Skeletal muscle cell (primary cell): ENCODE measurements around the gene KLLN.
A peak's percentile ranks its signal among the peaks of the same experiment; 100 is the strongest.
"Not testable (repeated sequence)": the region's sequence is repeated elsewhere in the genome, so short reads cannot be mapped to it uniquely, and the experiment has no call there.

Source experiments
- DNase-seq: peaks from one replicate; pipeline ENCODE4 v3.0.0-alpha.2; 2010; ENCODE audit warnings: low read depth
- H3K4me3 ChIP-seq: 2 replicates; pipeline ENCODE4 v1.5.1; 2011; ENCODE audit warnings: low read depth, mild to moderate bottlenecking, control low read depth, low read length, moderate library complexity

KLLN gene, protein sequence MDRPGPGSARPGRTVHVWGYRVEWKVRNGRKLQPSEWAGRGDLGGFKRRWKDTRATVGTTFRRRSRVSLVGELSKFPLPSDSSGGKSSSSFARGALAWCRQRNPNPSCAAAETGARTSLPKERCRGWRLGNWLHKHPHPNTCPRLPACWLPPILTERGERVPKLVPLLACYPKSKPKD

DNA sequence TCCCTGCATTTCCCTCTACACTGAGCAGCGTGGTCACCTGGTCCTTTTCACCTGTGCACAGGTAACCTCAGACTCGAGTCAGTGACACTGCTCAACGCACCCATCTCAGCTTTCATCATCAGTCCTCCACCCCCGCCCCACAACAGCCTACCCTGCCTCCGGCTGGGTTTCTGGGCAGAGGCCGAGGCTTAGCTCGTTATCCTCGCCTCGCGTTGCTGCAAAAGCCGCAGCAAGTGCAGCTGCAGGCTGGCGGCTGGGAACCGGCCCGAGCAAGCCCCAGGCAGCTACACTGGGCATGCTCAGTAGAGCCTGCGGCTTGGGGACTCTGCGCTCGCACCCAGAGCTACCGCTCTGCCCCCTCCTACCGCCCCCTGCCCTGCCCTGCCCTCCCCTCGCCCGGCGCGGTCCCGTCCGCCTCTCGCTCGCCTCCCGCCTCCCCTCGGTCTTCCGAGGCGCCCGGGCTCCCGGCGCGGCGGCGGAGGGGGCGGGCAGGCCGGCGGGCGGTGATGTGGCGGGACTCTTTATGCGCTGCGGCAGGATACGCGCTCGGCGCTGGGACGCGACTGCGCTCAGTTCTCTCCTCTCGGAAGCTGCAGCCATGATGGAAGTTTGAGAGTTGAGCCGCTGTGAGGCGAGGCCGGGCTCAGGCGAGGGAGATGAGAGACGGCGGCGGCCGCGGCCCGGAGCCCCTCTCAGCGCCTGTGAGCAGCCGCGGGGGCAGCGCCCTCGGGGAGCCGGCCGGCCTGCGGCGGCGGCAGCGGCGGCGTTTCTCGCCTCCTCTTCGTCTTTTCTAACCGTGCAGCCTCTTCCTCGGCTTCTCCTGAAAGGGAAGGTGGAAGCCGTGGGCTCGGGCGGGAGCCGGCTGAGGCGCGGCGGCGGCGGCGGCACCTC is at the start of gene KLLN, which contains the start of gene PTEN:
KLLN (minus strand) TSS at position 481 of the 891 bp plus-strand sequence. CDS start 1,046 bp downstream, outside the sequence.
PTEN (plus strand) TSS at position 573 of the 891 bp plus-strand sequence. CDS start 845 bp downstream, outside the sequence.
- peak; percentile 83 for DNase-seq
- peak within 1 kb of the TSS; percentile 83 for H3K4me3 ChIP-seq

DNA sequence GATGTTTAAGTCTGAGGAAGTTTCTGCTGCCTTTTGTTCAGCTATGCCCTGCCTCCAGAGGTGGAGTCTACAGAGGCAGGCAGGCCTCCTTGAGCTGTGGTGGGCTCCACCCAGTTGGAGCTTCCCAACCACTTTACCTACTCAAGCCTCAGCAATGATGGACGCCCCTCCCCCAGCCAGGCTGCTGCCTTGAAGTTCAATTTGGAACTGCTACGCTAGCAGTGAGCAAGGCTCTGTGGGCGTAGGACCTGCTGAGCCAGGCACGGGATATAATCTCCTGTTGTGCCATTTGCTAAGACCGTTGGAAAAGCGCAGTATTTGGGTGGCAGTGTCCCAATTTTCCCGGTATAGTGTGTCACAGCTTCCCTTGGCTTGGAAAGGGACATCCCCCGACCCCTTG is 40.1 kb upstream of the KLLN start:
- not testable (repeated sequence) for DNase-seq, H3K4me3 ChIP-seq

DNA sequence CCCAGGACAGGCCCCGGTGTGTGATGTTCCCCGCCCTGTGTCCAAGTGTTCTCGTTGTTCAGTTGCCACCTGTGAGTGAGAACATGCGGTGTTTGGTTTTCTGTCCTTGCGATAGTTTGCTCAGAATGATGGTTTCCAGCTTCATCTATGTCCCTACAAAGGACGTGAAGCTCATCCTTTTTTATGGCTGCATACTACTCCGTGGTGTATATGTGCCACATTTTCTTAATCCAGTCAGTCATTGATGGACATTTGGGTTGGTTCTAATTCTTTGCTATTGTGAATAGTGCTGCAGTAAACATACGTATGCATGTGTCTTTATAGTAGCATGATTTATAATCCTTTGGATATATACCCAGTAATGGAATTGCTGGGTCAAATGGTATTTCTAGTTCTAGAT is 34.6 kb upstream of the KLLN start:
- DNase-seq, H3K4me3 ChIP-seq: not testable (repeated sequence)

DNA sequence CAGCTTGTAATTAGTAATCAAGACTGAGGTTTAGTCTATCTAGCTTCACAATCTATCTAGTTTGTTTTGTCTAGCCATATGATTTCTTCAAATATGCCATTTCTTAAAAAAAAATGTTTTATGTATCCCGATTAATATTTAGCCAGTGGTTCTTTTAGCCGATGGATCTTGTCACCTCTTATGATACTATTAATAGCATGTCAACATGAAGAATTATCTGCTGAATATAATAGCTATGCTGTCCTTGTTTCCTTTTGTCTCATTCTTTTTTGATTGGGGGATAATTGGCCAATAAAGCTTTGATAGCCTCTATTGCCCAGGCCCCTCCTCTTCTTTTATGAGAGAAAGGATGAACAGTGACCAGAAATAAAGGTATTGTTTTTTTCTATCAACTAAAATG is 32.9 kb upstream of the KLLN start:
- DNase-seq, result no peak
- no peak overlapping the region for H3K4me3 ChIP-seq

DNA sequence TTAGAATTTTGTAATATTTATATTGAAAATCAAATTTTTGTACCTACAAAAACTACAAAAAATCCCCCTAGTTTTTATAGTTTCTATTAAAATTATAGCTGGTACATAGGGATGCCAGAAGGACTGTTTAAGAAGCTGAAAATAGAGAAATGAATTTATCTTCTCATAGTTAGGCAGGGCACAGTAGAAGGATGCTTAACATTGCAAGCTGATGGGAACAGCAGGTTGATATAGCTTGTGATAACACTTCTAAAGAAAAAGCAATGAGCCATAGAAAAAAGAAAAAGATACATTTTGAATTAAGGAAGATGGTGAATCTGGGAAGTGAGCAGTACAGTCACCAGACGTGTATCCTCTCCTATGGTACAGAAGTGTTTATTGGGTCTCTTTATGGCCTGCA is 32.1 kb upstream of the KLLN start:
- no peak overlapping the region for H3K4me3 ChIP-seq

DNA sequence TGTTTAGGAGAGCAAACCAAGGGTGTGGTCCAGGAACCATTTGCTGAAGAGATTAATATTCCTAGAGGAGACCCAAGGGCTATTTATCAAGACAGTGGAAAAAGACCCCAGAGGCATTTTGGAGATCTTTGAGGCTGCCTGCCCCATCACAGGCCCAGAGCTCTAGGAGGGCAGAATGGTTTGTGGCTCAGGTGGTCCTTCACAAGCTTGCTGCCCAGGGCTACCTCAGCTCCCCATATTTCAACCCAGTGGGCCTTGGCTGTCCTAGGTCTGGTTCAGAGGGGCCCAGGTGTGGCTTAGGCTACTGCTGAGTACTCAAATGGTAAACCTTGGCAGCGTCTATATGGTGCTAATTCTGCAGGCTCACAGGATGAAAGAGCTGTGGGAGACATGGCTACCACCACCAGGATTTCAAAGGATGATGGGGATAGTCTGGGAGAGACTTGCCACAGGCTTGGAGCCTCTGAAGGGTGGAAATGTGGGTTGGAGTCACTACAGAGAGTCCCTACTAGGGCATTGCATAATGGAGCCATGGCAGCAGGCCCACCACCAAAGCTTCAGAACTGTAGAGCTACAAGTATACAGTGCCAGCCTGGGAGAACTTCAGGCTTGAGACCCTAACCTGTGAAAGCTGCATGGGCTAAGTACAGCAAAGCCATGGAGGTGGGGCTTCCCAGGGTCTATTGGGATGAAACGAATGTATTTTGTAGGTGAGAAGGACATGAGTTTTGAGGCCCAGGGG is 24.4 kb upstream of the KLLN start:
- no peak for DNase-seq
- H3K4me3 ChIP-seq, result no peak overlapping the region

More for the DNA sequence above, 32.1 kb upstream of the KLLN start:
- no peak for DNase-seq

DNA sequence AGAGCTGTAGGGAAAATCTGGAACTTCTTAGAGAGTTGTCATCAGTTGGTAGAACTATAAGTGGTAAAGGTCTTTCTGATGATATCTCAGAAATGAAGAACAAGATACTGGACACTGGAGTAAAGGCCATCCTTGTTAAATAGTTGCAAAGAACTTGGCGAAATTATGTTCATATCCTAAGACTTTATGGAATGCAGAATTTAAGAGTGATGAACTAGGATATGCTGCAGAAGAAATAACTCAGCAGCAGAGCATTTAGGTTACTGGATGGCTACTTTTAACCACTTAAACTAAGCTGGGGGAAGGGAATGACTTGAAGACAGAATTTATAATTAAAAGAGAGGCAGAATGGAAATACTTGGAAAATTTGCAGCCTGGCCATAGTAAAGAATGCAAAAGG is 23.8 kb upstream of the KLLN start:
- no peak overlapping the region for H3K4me3 ChIP-seq
- DNase-seq, result no peak

DNA sequence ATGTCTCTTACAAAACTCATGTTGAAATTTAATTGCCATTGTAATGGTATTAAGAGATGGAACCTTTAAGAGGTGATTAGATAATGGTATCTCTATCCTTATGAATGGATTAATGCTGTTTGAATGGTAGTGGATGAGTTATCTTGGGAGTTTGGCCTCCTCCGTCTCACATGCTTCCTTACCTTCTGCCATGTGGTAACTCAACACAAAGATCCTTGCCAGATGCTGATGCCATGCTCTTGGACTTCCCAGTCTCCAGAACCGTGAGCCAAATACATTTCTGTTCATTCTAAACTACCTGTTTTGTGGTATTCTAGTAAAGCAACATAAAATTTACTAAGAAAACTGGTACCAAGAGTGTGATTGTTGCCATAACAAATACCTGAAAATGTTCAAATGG is 23.3 kb upstream of the KLLN start:
- no peak overlapping the region for H3K4me3 ChIP-seq
- no peak for DNase-seq

DNA sequence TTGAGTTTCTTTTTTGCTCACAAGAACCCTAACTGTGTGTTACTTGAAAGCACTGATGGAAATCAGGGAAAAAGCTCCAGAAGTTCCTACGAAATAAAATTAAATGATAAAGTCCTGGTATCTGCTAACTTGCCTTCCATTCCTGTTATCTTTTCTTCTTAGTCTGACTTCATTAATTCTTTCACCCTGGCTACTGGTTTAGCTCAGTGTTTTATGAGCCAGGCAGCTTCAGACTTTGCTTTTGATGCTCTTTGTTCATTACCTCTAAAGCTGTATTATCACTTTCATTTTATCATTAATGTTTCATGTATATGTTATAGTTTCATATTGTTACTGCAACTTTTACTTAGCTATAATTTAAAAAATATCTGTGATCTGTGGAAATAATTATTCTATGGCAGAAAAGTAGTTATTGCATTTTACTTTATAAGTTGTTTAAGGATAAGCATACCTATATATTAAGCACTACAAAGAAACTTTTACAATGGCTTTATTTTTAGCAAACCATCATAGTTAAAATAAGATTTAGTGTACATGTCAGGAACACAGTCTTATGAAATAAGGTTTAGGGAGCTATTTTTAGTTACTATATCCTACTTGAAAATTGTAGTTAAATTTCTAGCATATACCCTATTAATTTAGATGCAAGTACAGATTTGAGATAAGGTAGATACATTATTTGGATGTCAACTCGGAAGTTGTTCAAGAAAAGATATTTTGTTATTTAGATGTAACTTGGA is 19.4 kb upstream of the KLLN start:
- no peak overlapping the region for H3K4me3 ChIP-seq
- no peak for DNase-seq

DNA sequence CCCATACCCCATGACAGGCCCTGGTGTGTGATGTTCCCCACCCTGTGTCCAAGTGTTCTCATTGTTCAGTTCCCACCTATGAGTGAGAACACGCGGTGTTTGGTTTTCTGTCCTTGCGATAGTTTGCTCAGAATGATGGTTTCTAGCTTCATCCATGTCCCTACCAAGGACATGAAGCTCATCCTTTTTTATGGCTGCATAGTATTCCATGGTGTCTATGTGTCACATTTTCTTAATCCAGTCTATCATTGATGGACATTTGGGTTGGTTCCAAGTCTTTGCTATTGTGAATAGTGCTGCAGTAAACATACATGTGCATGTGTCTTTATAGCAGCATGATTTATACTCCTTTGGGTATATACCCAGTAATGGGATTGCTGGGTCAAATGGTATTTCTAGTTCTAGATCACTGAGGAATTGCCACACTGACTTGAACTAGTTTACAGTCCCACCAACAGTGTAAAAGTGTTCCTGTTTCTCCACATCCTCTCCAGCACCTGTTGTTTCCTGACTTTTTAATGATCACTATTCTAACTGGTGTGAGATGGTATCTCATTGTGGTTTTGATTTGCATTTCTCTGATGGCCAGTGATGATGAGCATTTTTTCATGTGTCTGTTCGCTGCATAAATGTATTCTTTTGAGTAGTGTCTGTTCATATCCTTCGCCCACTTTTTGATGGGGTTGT is 18.2 kb upstream of the KLLN start:
- not testable (repeated sequence) for DNase-seq, H3K4me3 ChIP-seq

DNA sequence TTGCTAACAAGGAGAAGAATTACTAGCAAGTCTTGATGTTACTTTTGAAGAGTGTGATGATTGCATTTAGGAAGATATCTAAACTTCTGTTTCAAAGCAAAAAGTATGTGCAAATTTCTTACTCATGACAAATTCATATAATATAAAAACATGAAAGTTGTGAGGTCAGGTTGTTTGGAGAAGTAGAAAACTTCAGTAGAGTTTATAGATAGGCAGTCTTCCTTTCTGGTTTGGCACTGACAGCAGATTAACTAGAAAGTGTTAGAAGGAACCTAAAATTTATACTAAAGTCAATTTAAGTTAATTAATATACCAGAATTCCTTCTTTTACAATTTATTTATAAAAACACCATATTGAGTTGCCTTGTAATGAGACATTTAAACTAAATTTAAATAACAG is 17.0 kb upstream of the KLLN start:
- H3K4me3 ChIP-seq, result no peak overlapping the region
- DNase-seq, result no peak

DNA sequence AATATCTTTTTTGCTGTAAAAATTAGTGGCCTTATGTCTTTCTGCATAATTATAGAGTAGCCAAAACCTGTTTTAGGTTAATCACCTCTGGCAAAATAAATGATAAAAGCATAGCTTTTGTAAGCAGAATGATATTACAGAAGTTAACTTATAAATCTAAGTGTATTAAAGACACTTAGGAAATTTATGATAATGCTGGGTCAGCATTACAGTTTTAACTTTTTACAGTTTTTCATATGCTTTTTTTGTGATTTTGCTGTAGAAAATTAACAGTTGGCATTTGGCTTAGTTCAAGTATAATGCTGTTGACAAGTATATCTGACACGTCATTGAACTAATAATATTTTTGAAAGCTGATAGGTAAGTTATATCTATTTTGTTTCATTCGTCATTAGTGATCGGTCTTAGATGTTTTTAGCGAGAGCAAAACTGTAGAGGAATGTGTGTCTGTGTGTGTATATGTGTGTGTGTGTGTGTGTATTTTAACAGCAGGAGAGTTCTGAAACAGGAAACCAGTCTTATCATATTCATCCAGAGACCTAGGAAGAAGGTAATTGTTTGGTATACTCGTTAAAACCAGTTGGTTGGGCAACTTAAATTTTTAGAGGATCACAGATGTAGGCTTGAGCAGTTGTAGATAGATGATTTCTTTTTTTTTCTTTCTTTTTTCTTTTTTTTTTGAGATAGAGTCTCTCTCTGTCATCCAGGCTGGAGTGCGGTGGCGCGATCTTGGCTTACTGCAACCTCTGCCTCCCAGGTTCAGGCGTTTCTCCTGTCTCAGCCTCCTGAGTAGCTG is 15.5 kb upstream of the KLLN start:
- DNase-seq, result no peak
- H3K4me3 ChIP-seq, result no peak overlapping the region

DNA sequence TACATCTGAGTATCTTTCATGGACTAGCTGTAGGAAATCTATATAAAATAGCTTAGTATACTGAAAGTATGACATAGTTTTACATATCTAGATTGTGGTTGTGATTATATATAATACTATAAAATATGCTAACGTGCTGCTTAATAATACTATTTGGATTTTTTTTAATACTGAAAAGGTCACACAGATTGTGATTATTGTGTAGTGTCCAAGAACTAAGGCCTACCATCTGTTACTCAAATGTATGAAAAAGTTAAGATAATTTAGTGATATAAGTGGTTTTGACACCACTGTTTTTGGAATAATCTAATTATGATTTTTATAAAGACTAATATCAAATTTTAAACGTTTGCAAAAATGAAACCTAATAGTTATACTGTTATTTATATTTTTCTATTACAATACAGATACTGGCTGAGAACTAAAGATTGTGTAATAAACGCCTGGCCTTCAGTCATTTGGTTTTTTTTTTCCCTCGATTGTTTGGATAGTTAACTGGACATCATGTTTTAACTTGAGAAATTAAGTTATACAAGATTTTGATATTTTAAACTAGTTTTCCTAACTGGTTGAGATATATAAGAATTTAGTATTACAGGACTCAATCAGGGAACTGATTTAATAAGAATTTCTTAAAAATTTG is 12.7 kb upstream of the KLLN start:
- DNase-seq, result no peak
- no peak overlapping the region for H3K4me3 ChIP-seq

DNA sequence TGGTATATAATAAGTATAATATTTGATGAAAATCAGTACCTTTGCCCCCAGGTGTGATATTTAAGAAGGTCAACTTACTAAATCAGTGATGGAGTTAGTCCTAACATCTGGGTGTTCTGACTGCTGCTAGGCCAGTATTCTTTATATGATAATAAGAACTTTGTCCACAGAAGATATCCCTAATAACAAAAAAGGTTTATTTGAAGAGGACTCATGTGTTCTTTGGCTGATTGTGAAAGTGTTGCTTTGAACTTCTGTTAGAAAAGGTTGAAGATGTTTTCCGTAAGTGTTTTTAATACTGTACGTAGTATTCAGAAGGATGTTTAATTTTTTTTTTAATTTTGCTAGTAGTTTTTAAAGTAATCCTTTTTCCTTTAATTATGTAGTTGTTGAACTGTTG is 10.3 kb upstream of the KLLN start:
- no peak for DNase-seq
- H3K4me3 ChIP-seq, result no peak overlapping the region

DNA sequence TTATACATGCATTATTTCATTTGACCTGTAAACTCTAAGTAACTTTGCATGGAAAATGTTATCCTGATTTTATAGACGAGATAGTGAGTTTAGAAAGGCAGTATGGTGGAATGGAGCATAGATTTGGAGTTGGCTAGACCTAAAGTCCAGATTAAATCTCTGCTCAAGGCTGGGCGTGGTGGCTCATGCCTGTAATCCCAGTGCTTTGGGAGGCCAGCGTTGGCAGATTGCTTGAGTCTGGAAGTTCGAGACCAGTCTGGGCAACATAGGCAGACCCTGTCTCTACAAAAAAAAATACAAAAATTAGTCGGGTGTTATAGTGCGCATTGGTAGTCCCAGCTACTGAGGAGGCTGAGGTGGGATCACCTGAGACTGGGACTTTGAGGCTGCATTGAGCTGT is 9.5 kb upstream of the KLLN start:
- no peak overlapping the region for H3K4me3 ChIP-seq
- DNase-seq, result no peak

DNA sequence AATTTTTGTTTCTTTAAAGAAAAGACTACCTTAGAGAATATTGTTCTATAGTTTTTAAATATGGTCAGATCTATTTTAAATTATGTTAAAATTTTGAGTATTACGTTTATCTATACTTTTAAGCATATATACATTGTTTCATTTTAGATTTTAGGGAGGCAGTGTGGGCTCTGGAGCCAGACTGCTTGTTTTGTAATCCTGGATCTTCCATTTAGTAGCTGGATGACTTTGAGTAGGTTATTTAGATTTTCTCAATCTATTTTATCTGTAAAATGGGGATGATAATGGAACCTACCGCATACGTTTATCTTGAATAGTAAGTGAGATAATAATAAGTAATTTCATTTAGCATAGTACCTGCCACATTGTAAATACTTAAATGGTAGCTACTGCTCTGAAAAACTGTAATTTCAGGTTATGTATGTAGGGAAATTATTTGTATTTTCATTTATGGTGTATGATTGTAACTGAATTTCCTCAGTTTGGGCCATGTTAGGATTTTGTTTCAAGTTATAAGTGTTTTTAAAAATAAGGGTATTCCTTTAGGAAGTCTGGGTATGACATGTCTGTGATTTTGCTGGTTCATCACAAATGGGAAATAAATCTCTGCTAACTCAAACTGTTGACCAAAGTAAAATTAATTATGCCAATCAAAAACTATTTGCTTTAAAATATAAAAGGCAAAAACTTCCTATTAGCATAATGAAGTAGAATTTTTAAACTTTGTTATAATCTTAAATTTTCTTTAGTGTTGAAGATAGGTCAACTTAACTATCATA is 6.6 kb upstream of the KLLN start:
- H3K4me3 ChIP-seq, result no peak overlapping the region
- DNase-seq, result no peak

DNA sequence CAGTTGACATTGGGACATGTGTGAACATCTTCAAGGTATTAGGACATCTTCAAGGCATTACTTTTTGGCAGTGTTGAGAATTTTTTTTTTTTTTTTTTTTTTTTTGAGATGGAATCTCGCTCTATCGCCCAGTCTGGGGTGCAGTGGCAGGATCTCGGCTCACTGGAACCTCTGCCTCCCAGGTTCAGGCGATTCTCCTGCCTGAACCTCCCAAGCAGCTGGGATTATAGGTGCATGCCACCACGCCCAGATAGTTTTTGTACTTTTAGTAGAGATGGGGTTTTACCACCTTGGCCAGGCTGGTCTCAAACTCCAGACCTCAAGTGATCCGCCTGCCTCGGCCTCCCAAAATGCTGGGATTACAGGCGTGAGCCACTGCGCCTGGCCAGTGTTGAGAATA is 5.8 kb upstream of the KLLN start:
- not testable (repeated sequence) for DNase-seq, H3K4me3 ChIP-seq
